Type B pancreatic cell (in vitro differentiated cells): ENCODE measurements around the gene KAZN. TPM values are rescaled to one million over a fixed set of nuclear protein-coding genes. Genes with fewer than 3 reads are reported as not detected.

Source experiments
- DNase-seq: peaks from one replicate; pipeline ENCODE4 v3.0.0; 2021; ENCODE audit warnings: mixed read lengths; ENCODE audit not compliant: unreplicated experiment; ENCODE audit errors: extremely low spot score
- H3K27ac Mint-ChIP-seq: 2 replicates; pipeline ENCODE4 v1.8.0; 2021; ENCODE audit warnings: mild to moderate bottlenecking, mixed read lengths
- H3K27me3 Mint-ChIP-seq: 2 replicates; pipeline ENCODE4 v1.8.0; 2021; ENCODE audit warnings: mixed read lengths
- H3K36me3 Mint-ChIP-seq: 2 replicates; pipeline ENCODE4 v1.8.0; 2021; ENCODE audit warnings: mixed read lengths
- H3K4me1 Mint-ChIP-seq: one replicate; pipeline ENCODE4 v1.8.0; 2021; ENCODE audit warnings: mixed read lengths; ENCODE audit not compliant: unreplicated experiment
- H3K4me3 Mint-ChIP-seq: 2 replicates; pipeline ENCODE4 v1.8.0; 2021; ENCODE audit warnings: mild to moderate bottlenecking, mixed read lengths
- H3K9me3 Mint-ChIP-seq: 2 replicates; pipeline ENCODE4 v1.8.0; 2021; ENCODE audit warnings: mixed read lengths
- CTCF ChIP-seq: fragments of 200-600 bp; sonication (generic); conservative IDR thresholded peaks from 2 replicates; pipeline ENCODE4 v1.5.0; 2021; ENCODE audit warnings: antibody characterized with exemption, mild to moderate bottlenecking
- total RNA-seq: library from RNA; stranded (reverse); gene quantifications from 2 replicates; pipeline ENCODE4 v1.2.1, GENCODE V29; 2021; ENCODE audit warnings: low replicate concordance

The KAZN gene
- total RNA-seq, 1 donor from 2014 or later: 33.7 TPM

GRCh38 chr1:14689996-14690615, 91.6 kb downstream of the KAZN start:
- Mint-ChIP-seq H3K9me3 (no peaks in the 10 kb centered on the region), H3K4me3 (no peak overlapping the region), H3K27me3 (no peaks in the 10 kb centered on the region), H3K36me3 (no peaks in the 10 kb centered on the region), H3K4me1 (peaks cover 47% of the 10 kb centered on the region), H3K27ac (no peak overlapping the region)
- no peak for TF ChIP-seq CTCF
- no peak for DNase-seq

GRCh38 chr1:14693949-14694348, 95.5 kb downstream of the KAZN start:
- peaks cover 51% of the 10 kb centered on the region for H3K4me1 Mint-ChIP-seq
- H3K36me3 Mint-ChIP-seq: no peaks in the 10 kb centered on the region
- TF ChIP-seq CTCF: no peak
- no peaks in the 10 kb centered on the region for H3K27me3 Mint-ChIP-seq
- no peaks in the 10 kb centered on the region for H3K9me3 Mint-ChIP-seq
- peak overlapping the region; percentile 49 for H3K4me3 Mint-ChIP-seq
- DNase-seq: no peak
- no peak overlapping the region for H3K27ac Mint-ChIP-seq

- H3K4me1 Mint-ChIP-seq: peaks cover 56% of the 10 kb centered on the region
- no peaks in the 10 kb centered on the region for H3K27me3 Mint-ChIP-seq
- H3K4me3 Mint-ChIP-seq: no peak overlapping the region
- H3K9me3 Mint-ChIP-seq: no peaks in the 10 kb centered on the region
- no peak for DNase-seq
- no peak for TF ChIP-seq CTCF
- no peak overlapping the region for H3K27ac Mint-ChIP-seq
- no peaks in the 10 kb centered on the region for H3K36me3 Mint-ChIP-seq
Measured at GRCh38 chr1:14694589-14694988, 96.1 kb downstream of the KAZN start.

- H3K9me3 Mint-ChIP-seq: no peaks in the 10 kb centered on the region
Measured at GRCh38 chr1:14696761-14697160, 98.3 kb downstream of the KAZN start.

GRCh38 chr1:14697353-14697752, 98.9 kb downstream of the KAZN start:
- Mint-ChIP-seq H3K27me3 (no peaks in the 10 kb centered on the region), H3K9me3 (no peaks in the 10 kb centered on the region), H3K4me1 (peaks cover 53% of the 10 kb centered on the region), H3K4me3 (no peak overlapping the region), H3K36me3 (no peaks in the 10 kb centered on the region), H3K27ac (no peak overlapping the region)
- DNase-seq: no peak
- no peak for TF ChIP-seq CTCF

More at GRCh38 chr1:14696761-14697160, 98.3 kb downstream of the KAZN start:
- H3K27ac Mint-ChIP-seq: no peak overlapping the region
- no peaks in the 10 kb centered on the region for H3K27me3 Mint-ChIP-seq
- H3K4me1 Mint-ChIP-seq: peaks cover 53% of the 10 kb centered on the region
- H3K36me3 Mint-ChIP-seq: no peaks in the 10 kb centered on the region
- H3K4me3 Mint-ChIP-seq: no peak overlapping the region
- DNase-seq: no peak
- TF ChIP-seq CTCF: no peak

GRCh38 chr1:14698314-14698713, 99.8 kb downstream of the KAZN start:
- Mint-ChIP-seq H3K27ac (peak overlapping the region; percentile 13), H3K9me3 (no peaks in the 10 kb centered on the region), H3K27me3 (no peaks in the 10 kb centered on the region), H3K4me3 (no peak overlapping the region), H3K36me3 (no peaks in the 10 kb centered on the region), H3K4me1 (peaks cover 50% of the 10 kb centered on the region)
- TF ChIP-seq CTCF: no peak
- no peak for DNase-seq
